GM12878 (cell line): ENCODE results near the gene SOX6. TPM values are rescaled to one million over a fixed set of nuclear protein-coding genes. Genes with fewer than 3 reads are reported as not detected.

Experiments
- ATAC-seq: fragments of 200-7000 bp; cut with Tn5 transposase; 3 replicates; pipeline ENCODE4 v1.9.1; 2020; ENCODE audit warnings: mild to moderate bottlenecking, moderate library complexity
- BruUV-seq: library from RNA; stranded (reverse); fragments of 400-500 nt; replicated peaks from 2 replicates; lab custom pipeline; 2021; lab: Mats Ljungman, UMichigan
- CTCF ChIA-PET: fragments of 300-600 bp; sonication (Branson Sonifier 250); formaldehyde crosslinking; extraction: SDS; loops from one replicate; lab custom pipeline; 2021; ENCODE audit warnings: inconsistent platforms; lab: Yijun Ruan, JAX
- POLR2A ChIA-PET: fragments of 350-600 bp; formaldehyde crosslinking; extraction: SDS; loops from one replicate; lab custom pipeline; 2021; ENCODE audit warnings: inconsistent platforms; lab: Charles Lee
- RAD21 ChIA-PET: fragments of 300-600 bp; sonication (Branson Sonifier 250); formaldehyde crosslinking; loops from one replicate; lab custom pipeline; 2023; ENCODE audit warnings: antibody characterized with exemption; ENCODE audit not compliant: unreplicated experiment; lab: Charles Lee
- SMC1A ChIA-PET: fragments of 300-600 bp; sonication (Branson Sonifier 250); formaldehyde crosslinking; loops from one replicate; lab custom pipeline; 2023; ENCODE audit not compliant: unreplicated experiment, uncharacterized antibody; lab: Charles Lee
- DNase-seq: peaks from one replicate; pipeline ENCODE4 v3.0.0-alpha.2; 2011; ENCODE audit warnings: low read depth, low spot score
- FAIRE-seq: peaks from 3 replicates; lab custom pipeline; 2011; peaks lifted over from hg19 to GRCh38; lab: Jason Lieb, UNC
- H2AFZ ChIP-seq: 2 replicates; pipeline ENCODE4 v1.6.0; 2011; ENCODE audit warnings: low read depth, low read length, control low read depth; ENCODE audit not compliant: control insufficient read depth
- H3K27ac ChIP-seq: 2 replicates; pipeline ENCODE4 v1.5.1; 2011; ENCODE audit warnings: control low read depth; ENCODE audit not compliant: control insufficient read depth, insufficient read depth
- H3K27me3 ChIP-seq, 2 experiments: replicated peaks in 1 of 2; 2 replicates each; pipeline versions ENCODE4 v1.6.0 to v1.6.1; 2011; ENCODE audit warnings: low read length in 1 of 2; ENCODE audit not compliant: control insufficient read depth in 2 of 2, insufficient read depth in 2 of 2
- H3K36me3 ChIP-seq, 2 experiments: 2 replicates each; pipeline ENCODE4 v1.5.1; 2011; ENCODE audit warnings: low read length in 1 of 2; ENCODE audit not compliant: control insufficient read depth in 2 of 2, insufficient read depth in 2 of 2
- H3K4me1 ChIP-seq: 2 replicates; pipeline ENCODE4 v1.6.1; 2011; ENCODE audit warnings: mild to moderate bottlenecking, low read length, moderate library complexity, mixed read lengths; ENCODE audit not compliant: control insufficient read depth, insufficient read depth
- H3K4me2 ChIP-seq: 2 replicates; pipeline ENCODE4 v1.6.0; 2011; ENCODE audit warnings: control low read depth; ENCODE audit not compliant: control insufficient read depth, insufficient read depth
- H3K4me3 ChIP-seq: fragments of 200-600 bp; sonication (generic); 2 replicates; pipeline ENCODE4 v1.5.1; 2016
- H3K79me2 ChIP-seq: 2 replicates; pipeline ENCODE4 v1.6.0; 2011; ENCODE audit warnings: low read length; ENCODE audit not compliant: control insufficient read depth, insufficient read depth
- H3K9ac ChIP-seq: 2 replicates; pipeline ENCODE4 v1.8.0; 2011; ENCODE audit warnings: low read length, control low read depth, mixed read lengths; ENCODE audit not compliant: control insufficient read depth, insufficient read depth
- H3K9me3 ChIP-seq: replicated peaks from 3 replicates; pipeline ENCODE4 v1.5.1; 2011; ENCODE audit warnings: mild to moderate bottlenecking, low read length; ENCODE audit not compliant: control insufficient read depth, insufficient read depth
- H4K20me1 ChIP-seq: 2 replicates; pipeline ENCODE4 v1.6.0; 2011; ENCODE audit not compliant: control insufficient read depth, insufficient read depth
- BRCA1 ChIP-seq: IDR thresholded peaks from 2 replicates; pipeline ENCODE4 v1.6.1; 2011; ENCODE audit warnings: low read depth, low read length, improper control_type of control experiment
- CBX3 ChIP-seq: fragments of 200-600 bp; sonication (generic); IDR thresholded peaks from 2 replicates; pipeline ENCODE4 v1.6.1; 2016; ENCODE audit warnings: low read depth, borderline replicate concordance
- ETV6 ChIP-seq, 2 experiments: fragments of 450-650 bp in 1 of 2; IDR thresholded peaks in 1 of 2; conservative IDR thresholded peaks in 1 of 2; 2 replicates each; pipeline ENCODE4 v1.6.1; 2014; ENCODE audit warnings: antibody characterized with exemption in 1 of 2, borderline replicate concordance in 1 of 2, low read depth in 1 of 2, mild to moderate bottlenecking in 1 of 2, moderate library complexity in 1 of 2
- FOS ChIP-seq: IDR thresholded peaks from 3 replicates; pipeline ENCODE4 v1.6.1; 2011; ENCODE audit warnings: borderline replicate concordance; ENCODE audit not compliant: insufficient read length; ENCODE audit errors: extremely low read depth
- GATAD2B ChIP-seq: fragments of 450-650 bp; conservative IDR thresholded peaks from 2 replicates; pipeline ENCODE4 v1.6.1; 2017; ENCODE audit warnings: low read depth, mild to moderate bottlenecking, moderate library complexity
- HDGF ChIP-seq: fragments of 450-650 bp; IDR thresholded peaks from 2 replicates; pipeline ENCODE4 v1.6.1; 2016; ENCODE audit warnings: antibody characterized with exemption
- NFIC ChIP-seq: IDR thresholded peaks from 2 replicates; pipeline ENCODE4 v1.6.1; 2012; ENCODE audit warnings: low read depth, mild to moderate bottlenecking, inconsistent platforms, low read length, moderate library complexity
- POU2F2 ChIP-seq: IDR thresholded peaks from 3 replicates; pipeline ENCODE4 v1.6.1; 2011; ENCODE audit warnings: low read depth, mild to moderate bottlenecking, low read length, borderline replicate concordance
- RBBP5 ChIP-seq: fragments of 200-600 bp; sonication (generic); conservative IDR thresholded peaks from 2 replicates; pipeline ENCODE4 v1.6.1; 2016
- SPI1 ChIP-seq: IDR thresholded peaks from 2 replicates; pipeline ENCODE4 v1.6.1; 2011; ENCODE audit warnings: low read depth, mild to moderate bottlenecking, low read length, moderate library complexity, borderline replicate concordance; ENCODE audit not compliant: insufficient read depth
- ZNF687 ChIP-seq: fragments of 450-650 bp; IDR thresholded peaks from 2 replicates; pipeline ENCODE4 v1.6.1; 2017; ENCODE audit warnings: mild to moderate bottlenecking, moderate library complexity
- ZSCAN29 ChIP-seq: fragments of 450-650 bp; IDR thresholded peaks from 2 replicates; pipeline ENCODE4 v1.6.1; 2017; ENCODE audit warnings: mild to moderate bottlenecking, moderate library complexity
- WGBS: methylation state at CpG from one replicate; pipeline ENCODE4 v1.1.6; 2016; ENCODE audit warnings: low lambda C conversion rate; ENCODE audit not compliant: insufficient replicate concordance, insufficient coverage; ENCODE audit errors: missing lambda C conversion rate; 5-methylcytosine and 5-hydroxymethylcytosine counted together
- in situ Hi-C: fragments of 300-500 bp; cut with MboI; formaldehyde crosslinking; loops from 9 replicates; pipeline ENCODE4 v1.14.3; 2018; ENCODE audit warnings: mixed read lengths
- intact Hi-C: fragments of 100-400 bp; cut with micrococcal nuclease; formaldehyde crosslinking; loops from one replicate; pipeline ENCODE4 v1.14.2; 2022; ENCODE audit not compliant: unreplicated experiment
- polyA plus RNA-seq, 11 experiments: library from polyadenylated mRNA; depleted of rRNA in 4 of 11; unstranded in 6 of 11; stranded (reverse) in 5 of 11; fragments of >200 nt; fragmentation: Nextera tagmentation in 4 of 11; fragmentation: Illumina TruSeq in 1 of 11; extraction: Ambion mirVana in 4 of 11; extraction: Trizol in 1 of 11; gene quantifications; 1 replicate in 1 of 11; 2 replicates in 10 of 11; pipeline versions ENCODE4 v1.2.1 to v1.2.3, GENCODE V29; 2011 to 2016; ENCODE audit warnings: inconsistent platforms in 2 of 11, missing spikeins in 2 of 11, low read depth in 1 of 11
- total RNA-seq, 4 experiments: library from RNA; depleted of rRNA in 3 of 4; stranded (reverse); fragments of >200 nt in 3 of 4; fragmentation: Illumina TruSeq in 1 of 4; extraction: Trizol in 1 of 4; gene quantifications; 2 replicates each; pipeline versions ENCODE4 v1.2.1 to v1.2.3, GENCODE V29; 2013 to 2021
- TF ChIP-seq, protein P1 (sequence below): fragments of 450-650 bp; IDR thresholded peaks from 2 replicates; pipeline ENCODE4 v1.6.1; 2017; ENCODE audit warnings: low read depth, mild to moderate bottlenecking, moderate library complexity
- TF ChIP-seq, protein P2 (sequence below): fragments of 450-650 bp; IDR thresholded peaks from 2 replicates; pipeline ENCODE4 v1.6.1; 2017; ENCODE audit warnings: antibody characterized with exemption, mild to moderate bottlenecking, moderate library complexity

SOX6 gene
- total and polyA plus RNA-seq, 10 of the 15 experiments (the other 5 are each of a cell fraction or from before 2014, with no cell fraction given): 0.03 to 0.71 (median 0.29) TPM; not detected in 4

DNA sequence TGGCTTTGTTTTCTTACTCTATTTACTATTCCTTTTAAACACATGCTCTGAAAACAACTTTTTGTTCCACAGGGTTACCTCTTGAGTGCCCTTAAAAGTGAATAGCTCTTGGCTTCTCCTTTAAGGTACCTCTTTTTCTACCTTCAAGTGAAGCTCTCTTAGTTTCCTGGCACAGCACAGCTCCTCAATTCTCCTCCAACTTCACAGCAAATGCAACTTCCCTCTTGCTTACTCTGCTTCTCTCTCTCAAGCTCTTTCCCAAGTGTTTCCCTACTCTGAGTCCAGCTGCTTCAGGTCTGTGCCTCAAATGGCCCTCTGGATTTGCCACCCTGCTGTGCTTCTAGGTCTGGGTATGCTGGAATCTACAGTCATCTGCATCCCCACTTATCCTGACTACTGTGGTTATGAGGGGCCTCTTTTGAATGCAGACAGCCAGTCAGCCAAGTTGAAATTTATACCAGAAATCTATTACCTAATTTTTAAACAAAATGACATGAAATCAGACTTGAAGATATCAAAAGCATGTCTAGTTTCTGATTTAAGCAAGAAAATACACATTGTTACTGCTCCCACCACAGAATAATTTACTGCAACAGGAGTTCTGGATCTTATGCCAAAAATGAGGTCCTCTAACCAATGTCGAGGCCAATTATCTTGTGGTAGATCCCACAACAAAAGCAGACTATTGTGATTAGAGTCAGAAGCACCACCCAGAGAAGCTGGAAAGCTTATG is 371.1 kb downstream of the SOX6 start (continued):
- no peak for TF ChIP-seq BRCA1
- TF ChIP-seq ZSCAN29: no peak
- no peak for TF ChIP-seq POU2F2
- TF ChIP-seq SPI1: no peak
- no peak for TF ChIP-seq NFIC
- no peak for TF ChIP-seq RBBP5
- TF ChIP-seq, all 136 proteins: peak for 0

DNA sequence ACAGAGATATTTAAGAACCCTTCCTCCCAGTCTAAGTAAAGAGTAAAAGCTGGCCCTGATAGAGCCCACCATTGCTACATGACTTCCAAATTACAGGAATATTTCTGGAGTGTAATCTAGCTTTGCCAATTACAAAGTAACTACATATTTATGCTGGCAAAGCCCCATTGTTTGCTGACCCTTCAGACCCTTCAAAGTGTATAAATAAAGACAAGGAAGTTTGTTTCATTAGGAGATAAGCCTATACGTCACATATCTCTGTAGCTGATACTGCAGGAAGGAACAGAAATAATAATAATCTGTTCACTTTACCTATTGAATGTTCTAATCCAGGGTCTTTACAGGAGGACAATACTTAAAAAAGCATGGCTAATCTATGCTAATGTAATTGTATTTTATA is 375.1 kb downstream of the SOX6 start:
- Histone ChIP-seq H4K20me1 (no peaks in the 10 kb centered on the region), H3K4me2 (no peak overlapping the region), H3K27me3 (no peaks in the 10 kb centered on the region), H2AFZ (no peak overlapping the region), H3K4me3 (no peak overlapping the region), H3K36me3 (no peaks in the 10 kb centered on the region), H3K9ac (no peak overlapping the region), H3K79me2 (no peaks in the 10 kb centered on the region), H3K4me1 (no peaks in the 10 kb centered on the region), H3K27ac (no peak overlapping the region), H3K9me3 (no peaks in the 10 kb centered on the region)
- WGBS: 33% methylated on average over 1 of the region's 1 CpG
- no peak for FAIRE-seq
- no TSS peak for BruUV-seq
- in situ Hi-C loops (no loop called here), intact Hi-C loops (no loop called here)
- DNase-seq: no peak
- RAD21 ChIA-PET: interaction anchor here (1.2 kb wide), 1 partner anchor 331 kb away, joined by 3 read pairs; no protein-coding TSS in a partner anchor
- SMC1A ChIA-PET: interaction anchor here (0.6 to 1.0 kb wide), 3 partner anchors 14 to 403 kb away, joined by 3 read pairs; no protein-coding TSS in a partner anchor
- CTCF ChIA-PET: interaction anchor here (1.1 to 2.4 kb wide), 2 partner anchors 8 to 41 kb away, joined by 4 to 12 read pairs; no protein-coding TSS in a partner anchor
- POLR2A ChIA-PET: no interaction called here
- no peak for ATAC-seq
- no peak for TF ChIP-seq FOS
- TF ChIP-seq CBX3: no peak
- TF ChIP-seq, protein P1, sequence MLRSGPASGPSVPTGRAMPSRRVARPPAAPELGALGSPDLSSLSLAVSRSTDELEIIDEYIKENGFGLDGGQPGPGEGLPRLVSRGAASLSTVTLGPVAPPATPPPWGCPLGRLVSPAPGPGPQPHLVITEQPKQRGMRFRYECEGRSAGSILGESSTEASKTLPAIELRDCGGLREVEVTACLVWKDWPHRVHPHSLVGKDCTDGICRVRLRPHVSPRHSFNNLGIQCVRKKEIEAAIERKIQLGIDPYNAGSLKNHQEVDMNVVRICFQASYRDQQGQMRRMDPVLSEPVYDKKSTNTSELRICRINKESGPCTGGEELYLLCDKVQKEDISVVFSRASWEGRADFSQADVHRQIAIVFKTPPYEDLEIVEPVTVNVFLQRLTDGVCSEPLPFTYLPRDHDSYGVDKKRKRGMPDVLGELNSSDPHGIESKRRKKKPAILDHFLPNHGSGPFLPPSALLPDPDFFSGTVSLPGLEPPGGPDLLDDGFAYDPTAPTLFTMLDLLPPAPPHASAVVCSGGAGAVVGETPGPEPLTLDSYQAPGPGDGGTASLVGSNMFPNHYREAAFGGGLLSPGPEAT: no peak
- TF ChIP-seq HDGF: no peak
- TF ChIP-seq, protein P2, sequence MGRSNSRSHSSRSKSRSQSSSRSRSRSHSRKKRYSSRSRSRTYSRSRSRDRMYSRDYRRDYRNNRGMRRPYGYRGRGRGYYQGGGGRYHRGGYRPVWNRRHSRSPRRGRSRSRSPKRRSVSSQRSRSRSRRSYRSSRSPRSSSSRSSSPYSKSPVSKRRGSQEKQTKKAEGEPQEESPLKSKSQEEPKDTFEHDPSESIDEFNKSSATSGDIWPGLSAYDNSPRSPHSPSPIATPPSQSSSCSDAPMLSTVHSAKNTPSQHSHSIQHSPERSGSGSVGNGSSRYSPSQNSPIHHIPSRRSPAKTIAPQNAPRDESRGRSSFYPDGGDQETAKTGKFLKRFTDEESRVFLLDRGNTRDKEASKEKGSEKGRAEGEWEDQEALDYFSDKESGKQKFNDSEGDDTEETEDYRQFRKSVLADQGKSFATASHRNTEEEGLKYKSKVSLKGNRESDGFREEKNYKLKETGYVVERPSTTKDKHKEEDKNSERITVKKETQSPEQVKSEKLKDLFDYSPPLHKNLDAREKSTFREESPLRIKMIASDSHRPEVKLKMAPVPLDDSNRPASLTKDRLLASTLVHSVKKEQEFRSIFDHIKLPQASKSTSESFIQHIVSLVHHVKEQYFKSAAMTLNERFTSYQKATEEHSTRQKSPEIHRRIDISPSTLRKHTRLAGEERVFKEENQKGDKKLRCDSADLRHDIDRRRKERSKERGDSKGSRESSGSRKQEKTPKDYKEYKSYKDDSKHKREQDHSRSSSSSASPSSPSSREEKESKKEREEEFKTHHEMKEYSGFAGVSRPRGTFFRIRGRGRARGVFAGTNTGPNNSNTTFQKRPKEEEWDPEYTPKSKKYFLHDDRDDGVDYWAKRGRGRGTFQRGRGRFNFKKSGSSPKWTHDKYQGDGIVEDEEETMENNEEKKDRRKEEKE: no peak
- no peak for TF ChIP-seq ETV6 (conservative IDR thresholded peaks at IDR 0.05 in 1 of 2, IDR thresholded peaks at IDR 0.05 in 1 of 2; ENCODE audit: borderline replicate concordance in 1 of 2, low read depth in 1 of 2)
- TF ChIP-seq ZNF687: no peak
- no peak for TF ChIP-seq GATAD2B
